GM18909 (cell line): ENCODE data around the gene BLOC1S1.

Source experiments
- ATAC-seq: cut with Tn5 transposase; IDR thresholded peaks from one replicate; pipeline ENCODE4 v1.9.1; 2021; ENCODE audit warnings: mild to moderate bottlenecking; ENCODE audit not compliant: unreplicated experiment, poor library complexity

BLOC1S1 gene

DNA sequence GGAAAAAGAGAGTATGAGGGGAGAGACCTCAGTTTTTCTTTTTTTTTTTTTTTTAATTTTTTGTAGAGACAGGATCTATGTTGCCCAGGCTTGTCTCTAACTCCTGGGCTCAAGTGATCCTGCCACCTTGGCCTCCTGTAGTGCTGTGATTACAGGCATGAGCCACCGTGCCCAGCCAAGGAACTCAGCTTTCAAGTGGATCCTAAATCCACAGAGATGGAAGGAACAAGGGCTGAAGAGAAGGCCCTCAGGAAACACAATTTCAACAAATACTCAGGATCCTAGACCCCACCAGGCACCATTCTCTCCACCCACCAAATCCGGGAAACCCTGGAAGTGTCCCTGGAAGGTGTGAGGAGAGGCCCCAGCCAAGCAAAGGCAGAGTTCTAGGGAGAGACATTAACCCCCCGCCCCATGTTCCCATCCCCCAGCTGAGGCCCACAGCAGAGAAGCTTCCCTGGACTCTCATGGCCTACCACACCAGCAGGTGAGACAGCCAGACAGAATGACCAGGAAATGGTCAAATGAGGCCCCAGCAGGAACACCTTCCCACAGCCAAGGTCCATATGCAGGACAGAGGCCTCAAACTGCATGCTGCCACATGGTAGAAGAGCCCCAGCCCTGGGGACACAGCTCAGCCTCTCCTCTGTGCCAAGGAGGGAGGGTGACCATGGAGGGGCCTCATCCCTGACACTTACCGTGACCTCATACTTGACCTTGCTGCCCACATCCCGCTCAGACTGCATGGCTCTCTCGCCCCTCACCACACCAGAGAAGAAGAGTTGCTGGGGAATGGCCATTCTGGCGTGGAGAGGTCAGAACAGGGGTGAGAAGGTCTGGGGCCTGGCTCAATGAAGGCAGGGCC, 22.3 kb upstream of the BLOC1S1 start:
- ATAC-seq, result no peak

DNA sequence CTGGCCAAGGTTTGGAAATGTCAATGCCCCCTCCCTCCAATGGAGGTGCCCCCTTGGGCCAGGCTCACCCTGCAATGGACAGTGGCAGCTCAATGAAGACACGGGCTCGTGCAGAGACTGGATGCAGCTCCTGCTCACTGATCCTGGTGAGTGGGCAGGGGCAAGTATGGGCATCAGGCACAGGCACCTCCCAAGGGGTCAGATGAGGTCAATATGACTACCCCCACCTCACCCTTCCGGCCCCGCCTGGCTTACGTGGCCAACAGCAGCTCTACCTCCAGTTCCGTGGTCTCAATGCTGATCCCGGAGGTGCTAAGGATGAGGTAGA, 21.7 kb upstream of the BLOC1S1 start:
- ATAC-seq, result no peak

DNA sequence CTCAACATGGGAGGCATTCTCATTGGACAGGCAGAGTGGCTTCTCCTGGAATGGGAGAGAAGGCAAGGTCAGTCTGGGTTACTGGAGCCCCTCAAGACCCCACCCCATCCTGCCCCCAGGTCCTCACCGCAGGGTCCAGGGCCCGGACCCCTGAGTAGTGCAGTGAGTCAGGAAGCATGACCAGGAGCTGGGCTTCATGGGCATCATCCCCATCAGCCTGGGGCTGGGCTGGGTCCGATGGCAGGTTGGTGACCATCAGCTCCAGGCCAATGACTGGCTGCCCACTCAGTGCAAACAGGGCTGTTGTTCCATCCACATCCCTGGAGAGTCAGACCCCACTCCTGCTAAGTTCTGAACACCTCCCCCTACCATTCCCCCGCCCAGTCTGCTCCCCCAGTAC, 21.2 kb upstream of the BLOC1S1 start:
- no peak for ATAC-seq

DNA sequence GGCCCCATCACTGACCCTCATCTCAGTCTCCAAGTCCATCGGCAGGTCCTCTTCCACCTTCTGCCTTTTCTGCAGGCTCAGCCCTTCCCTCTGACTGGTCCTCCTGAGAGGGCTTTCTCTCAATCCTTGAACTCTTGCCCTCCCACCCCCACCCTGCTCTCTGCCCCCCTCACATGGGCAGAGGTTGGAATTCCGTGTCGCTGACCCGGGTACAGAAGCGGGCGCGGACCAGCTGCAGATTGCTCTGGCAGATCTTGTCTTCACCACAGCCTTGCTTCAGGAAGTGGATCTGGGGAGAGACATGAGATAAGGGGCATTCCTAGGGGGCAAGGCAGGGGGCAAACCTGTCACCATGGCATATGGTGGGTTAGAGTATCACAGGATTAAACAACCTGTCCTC, 20.5 kb upstream of the BLOC1S1 start:
- ATAC-seq, result no peak

DNA sequence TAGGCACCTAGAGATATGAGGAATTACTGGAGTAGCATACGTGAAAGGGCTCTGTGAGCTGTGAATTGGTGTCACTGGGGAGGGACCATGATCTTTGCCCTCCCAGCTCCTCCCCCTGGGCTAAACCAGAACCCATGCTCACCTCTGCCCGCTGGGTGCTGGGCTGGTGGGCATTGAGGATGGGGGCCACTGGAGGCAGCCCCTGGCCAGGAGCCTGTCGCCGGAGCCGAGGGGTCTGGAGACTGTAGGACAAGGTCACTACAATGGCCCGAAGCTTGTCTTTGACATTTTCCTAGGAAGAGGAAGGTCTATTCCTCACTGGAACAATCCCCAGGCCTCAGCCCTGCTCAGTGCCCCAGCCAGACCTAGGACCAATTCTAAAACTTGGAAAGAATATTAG, 19.7 kb upstream of the BLOC1S1 start:
- no peak for ATAC-seq

DNA sequence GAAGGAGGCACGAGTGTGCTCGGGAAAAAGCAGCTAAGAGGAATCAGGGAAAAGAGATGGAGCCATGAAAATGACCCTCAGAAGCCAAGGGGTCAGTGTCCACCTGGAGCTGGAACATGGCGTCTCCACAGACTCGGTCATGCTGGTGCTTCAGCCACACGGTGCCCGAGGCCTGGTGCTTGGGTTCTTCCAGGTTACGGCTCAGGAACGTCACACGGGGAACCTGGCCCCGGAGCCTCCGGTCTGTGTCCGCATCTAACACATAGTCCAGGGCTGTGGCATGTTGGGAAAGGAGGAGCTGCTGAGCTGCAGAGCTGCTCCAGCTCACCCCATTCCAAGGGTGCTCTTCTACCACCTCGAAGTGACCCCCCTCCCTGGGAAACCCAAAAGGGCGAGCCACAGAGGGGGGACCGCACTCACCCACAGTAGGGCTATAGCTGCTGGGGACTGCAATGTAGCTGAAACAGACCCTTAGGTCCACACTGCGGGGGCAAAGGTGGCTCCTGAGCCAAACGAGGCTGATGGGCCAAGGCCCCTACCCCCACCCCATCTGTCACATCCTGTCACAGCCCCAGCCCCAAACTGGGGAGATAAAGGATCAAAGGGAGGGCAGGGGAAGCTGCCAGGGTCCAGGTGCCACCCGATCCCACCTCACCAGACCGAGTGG, 18.9 kb upstream of the BLOC1S1 start:
- ATAC-seq, result no peak

DNA sequence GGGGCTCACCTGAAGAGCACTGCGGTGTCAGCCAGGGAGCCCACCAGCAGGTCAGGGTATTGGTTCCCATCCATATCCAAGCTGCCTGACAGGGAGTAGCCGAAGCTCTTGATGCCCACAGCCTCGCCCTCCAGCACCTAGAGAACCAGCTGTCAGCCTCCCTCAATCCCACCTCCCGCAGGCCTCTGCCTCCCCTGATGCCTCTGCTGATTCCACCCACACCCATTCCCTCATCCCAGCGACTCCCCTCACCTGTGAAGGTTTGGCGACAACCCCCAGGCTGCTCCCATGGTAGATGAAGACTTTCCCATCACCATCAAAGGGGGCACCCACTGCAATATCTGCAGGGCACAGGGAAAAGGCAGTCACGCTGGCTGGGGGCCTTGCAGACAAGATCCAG, 18.2 kb upstream of the BLOC1S1 start:
- no peak for ATAC-seq

DNA sequence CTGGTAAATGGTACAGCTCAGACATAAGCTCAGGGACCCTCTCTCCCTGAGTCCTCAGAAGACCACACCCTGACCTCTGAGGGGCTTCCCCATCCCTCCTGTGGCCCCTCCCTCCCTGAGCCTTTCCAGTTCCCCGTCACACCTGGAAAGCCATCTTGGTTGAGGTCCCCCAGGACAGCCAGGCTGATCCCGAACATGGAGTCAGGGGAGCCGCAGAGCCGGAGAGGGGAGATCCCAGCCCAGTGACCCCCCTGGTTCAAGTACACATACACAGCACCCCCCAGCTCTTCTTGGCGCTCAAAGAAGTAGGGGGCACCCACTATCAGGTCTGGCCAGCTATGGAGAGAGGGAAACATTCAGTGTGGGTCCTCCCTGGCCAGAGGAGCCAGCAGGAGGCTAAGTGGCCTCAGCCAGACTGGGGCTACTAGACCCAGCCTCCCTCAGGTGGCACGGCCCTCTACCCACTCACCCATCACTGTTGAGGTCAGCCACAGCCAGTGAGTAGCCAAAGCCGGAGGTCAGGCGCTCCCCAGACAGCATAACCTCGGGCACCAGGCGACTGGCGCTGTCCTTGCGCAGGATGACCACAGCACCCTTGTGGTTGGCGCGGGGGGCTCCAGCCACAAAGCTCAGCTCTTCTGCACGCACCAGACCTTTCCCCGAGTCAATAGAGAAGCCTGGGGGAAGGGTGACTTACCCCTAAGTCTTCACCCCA, 17.4 kb upstream of the BLOC1S1 start:
- no peak for ATAC-seq

DNA sequence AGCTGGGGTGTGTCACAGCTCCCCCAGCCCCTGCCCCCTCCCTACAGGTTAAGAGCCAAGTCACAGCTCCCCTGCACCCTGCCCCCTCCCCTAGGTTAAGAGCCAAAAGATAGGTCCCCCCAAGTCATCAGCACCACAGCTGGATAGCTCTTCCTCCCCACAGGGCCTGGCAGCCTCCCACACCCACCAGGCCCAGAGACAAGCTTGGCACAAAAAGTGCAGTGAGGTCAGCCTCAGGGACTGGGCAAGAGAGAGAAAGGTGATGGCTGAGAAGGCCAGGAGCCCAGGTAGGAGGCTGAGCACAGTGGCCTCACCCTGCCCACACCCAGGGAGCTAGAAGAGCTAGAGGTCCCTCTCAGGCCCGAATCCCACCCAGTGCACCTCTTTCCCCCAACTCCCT, 16.9 kb upstream of the BLOC1S1 start:
- ATAC-seq, result no peak

DNA sequence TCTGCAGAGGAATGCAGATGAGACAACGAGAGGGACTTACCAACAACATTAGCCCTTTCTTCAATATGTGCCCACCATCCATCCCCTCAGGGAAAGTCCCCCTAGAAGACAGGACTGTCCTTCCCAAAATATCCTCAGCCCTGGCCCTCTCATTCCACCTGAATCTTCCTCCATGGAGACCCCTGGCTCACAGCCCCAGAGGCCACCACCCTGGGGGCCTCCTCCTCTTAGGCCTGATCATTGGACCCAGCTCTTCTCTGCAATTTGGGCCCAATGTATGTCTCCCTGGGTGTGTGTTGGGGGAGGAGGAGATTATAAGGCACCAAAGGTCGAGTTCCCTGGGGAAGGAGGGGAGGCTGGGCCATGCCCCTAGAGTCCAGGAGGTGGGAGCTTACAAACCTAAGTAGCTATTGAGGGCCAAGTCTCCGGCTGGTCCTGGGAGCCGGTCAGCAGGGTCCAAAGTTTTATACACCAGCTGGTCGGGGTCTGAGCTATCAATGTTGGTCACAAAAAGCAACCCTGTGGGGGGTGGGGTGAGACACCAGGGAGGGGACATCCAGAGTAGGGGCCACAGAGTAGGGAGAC, 16.3 kb upstream of the BLOC1S1 start:
- no peak for ATAC-seq

DNA sequence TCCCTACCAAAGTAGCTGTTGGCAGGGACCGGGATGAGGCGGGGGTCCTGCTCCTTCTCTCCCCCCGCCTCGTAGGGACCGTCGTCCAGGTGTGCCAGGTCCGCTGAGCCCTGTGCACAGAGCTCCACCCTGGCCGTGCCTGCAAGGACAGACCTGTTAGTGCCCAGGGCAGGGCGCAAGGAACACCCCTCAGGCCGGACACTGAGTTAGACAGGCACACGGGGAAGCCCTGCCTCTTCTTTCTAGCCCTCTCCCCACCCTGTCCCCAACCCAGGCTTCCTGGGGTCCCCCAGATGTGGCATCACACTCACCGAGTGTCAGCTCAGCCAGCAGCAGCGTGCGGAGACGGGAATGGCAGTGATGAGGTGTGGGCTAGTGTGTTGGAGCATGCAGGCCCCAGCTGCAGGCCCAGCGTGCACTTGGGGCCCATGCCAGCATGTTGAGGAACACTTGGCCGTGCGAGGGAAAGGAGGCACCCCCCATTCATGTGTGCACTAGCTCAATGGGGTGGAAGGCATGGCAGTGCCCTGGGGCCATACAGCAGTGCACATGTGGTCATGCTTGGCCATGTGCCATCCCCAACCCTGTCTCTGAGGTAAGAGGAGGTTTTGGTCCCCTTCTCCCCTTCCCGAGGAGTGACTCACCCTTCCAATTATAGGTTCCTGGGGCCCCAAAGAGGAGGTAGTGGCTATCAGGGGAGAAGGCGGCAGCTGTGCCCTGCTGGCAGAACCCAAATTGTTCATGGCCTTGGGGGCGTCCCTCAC, 15.4 kb upstream of the BLOC1S1 start:
- no peak for ATAC-seq

DNA sequence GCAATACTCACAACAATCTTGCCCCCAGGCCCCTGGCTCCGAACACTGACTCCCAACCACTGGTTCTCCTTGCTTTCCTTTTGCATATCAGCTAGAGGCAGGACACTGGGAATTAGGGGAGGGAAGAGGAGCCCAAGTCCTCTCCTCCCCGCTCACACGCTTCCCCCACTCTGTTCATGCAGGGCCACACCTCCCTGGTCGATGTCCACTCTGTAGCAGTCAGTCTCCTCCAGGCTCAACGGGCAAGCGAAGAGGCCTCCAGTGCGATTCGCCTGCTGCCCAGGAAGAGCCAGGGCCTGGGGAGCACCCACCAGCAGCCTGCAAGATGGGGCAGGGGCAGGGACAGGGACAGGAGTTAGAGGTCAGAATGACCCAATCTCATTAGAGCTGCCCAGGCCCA, 13.0 kb upstream of the BLOC1S1 start:
- no peak for ATAC-seq

DNA sequence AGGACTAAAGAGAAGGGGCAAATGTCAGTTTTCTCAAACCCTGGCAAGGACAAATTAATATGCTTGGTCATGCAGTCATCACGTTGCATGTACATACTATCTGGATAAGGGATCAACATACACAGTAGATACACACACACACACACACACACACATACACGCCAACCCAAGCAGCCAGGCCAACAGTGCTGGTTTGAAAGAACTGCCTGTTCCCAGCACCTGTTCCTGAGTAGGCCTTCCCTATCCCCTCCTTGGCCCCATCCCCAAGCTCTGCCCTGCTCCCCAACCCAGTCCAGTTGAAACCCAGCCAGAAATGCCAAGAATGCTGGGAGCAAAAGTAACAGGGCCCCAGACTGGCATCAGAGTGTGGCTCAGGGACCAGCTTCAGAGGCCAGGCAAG, 12.6 kb upstream of the BLOC1S1 start:
- no peak for ATAC-seq

DNA sequence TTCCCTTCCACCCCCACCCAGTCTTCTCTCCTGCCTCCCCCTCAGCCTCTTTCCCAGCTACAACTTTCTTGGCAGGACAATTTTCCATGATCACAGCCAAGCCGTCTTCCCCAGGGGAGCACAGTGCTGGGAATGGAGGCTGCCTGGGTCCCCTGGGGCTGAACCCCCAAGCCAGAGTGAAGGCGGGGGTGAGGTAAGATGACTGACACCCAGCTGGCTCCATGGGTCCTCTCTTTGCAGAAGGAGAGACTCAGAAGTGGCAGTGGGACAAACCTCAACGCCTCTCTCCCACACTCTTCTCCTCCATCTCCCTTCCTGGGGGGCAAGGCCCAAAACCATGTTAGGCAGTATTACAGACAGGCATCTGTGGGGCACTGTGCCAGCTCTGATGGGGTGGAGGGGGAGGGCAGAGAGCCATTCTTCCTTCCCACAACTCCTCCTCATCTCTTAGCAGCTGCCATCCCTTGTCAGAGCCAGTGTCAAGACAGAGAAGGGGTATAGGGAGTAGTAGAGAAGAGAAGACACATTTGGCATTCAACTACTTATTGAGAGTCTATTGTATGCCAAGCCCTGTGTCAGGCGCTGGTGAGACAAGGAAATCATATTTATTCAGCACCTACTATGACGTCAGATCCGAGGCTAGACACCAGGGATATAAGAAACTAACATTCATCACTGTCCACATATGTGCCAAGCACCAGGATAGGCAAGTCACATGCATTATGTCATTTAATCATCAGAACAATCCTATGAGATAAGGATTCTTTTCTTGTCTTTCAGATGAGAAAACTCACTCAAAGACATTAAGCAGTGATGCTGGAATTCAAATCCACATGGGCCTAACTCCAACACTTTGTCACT, 11.7 kb upstream of the BLOC1S1 start:
- no peak for ATAC-seq

DNA sequence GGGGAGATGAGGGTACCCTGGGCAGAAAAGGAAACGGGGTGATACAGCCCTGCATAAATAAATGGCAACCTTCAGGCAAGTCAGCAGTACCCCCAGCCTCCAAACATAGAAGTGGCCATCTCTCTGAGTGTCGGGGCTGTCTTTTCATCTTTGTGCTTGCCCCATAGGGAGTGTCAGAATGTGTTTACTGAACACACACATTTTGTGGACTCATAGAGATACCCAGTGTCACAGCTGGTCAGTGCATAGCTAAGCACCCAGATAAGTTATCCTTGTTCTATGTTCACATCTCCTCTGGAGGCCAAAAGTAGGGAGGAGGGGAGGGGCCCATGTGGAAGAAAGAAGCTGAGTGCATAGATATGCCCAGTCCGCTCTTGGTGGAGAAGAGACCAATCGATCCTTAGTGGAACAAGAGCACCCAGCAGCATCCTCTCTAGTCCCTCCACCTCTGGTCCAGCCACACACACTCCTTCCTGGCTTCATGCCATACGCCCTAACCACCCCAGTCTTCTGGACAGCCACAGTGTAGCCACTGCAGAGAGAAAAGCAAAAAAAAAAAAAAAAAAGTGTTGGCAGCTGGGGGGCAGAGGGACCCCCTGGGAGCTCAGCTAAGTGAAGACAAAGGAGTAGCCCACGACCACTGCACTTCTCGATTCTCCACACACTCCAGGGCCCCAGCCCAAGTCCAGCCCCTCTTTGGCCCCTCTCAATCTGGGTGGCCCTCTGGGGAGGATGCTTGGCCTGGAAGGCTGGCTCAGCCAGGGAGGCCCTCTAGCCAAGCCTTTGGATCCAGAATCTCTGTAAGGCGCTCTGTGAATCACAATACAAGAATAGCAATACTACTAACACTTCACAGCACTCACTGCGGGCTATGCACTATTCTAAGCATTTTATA, 10.8 kb upstream of the BLOC1S1 start:
- no peak for ATAC-seq

DNA sequence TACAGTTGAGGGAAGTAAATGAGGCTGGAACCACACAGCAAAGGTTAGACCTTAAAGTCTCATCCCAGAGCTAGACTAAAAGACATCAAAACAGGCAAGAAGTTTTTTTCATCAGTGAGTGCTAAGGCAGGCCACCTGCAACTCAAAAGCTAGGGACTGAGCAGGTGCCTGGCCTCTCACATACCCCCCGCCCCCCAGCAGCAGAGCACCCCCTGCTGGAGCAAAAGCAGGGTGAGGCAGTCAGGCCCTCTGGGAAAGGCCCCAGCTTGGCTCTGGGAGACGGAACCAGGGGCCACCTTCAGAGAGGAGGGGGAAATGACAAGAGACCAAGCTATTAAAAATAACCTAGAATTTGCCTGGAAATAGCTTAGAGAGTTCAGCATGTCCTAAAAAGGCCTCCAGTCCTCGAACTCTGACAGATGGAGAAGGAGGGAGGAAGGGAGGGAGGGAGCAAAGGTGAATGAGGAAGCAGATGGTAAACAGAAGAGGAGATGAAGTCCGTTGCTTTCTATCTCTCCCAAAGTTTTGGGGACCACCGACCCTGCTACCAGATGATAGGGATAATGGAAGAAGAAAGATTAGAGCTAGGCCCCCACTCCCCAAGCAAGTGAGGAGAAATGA, 10.0 kb upstream of the BLOC1S1 start:
- ATAC-seq, result no peak

DNA sequence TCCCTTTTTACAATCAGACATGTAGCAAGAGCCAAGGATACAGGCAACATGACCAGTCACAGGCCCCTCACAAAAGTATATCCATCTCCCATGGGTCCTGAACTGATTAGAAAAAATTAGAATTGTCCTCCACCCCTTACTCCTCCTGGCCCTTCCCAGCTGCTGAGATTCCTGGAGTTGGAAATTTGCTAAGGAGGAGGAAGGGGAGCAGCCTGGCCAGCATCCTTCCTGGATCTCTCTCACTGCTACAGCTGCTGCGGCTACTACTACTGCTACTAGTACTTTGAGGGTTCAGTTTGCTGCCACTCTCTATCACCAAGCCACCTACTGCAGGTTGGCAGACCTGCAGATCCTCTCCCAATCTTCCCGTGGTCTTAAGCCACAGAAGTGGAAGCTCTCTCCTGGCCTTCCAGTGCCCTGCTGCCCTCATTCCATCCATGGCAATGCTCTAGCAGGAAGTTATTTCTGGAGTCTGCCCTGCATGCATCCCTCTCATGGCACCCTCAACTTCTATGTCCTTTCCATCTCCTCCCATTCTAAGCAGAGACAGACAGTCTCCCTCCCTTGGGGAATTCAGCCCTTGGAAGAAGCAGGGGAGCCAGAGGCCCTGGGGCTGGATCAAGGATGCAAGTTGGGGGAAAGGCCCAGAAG, 9.2 kb upstream of the BLOC1S1 start:
- no peak for ATAC-seq
